ENCODE measurements around the gene RHBDL3. TPM values are rescaled to one million over a fixed set of nuclear protein-coding genes. Genes with fewer than 3 reads are reported as not detected.

RHBDL3 gene
- total RNA-seq, 4 donors from 2014 or later, result 0.52 to 2.2 (median 1.5) TPM

DNA sequence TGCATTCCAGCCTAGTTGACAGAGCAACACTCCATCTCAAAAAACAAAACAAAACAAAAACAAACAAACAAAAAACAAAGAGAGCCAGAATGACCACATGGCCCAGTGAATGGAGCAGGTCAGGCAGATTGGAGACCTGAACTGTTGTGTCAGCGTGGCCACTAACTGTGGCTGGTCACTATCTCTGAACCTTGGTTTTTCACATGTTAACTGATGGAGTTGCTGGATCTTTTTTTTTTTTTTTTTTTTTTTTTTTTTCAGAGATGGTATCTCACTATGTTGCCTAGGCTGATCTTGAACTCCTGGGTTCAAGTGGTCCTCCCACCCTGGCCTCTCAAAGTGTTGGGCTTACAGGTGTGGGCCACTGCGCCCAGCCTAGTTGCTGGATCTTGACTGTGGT, 31.8 kb downstream of the RHBDL3 start:
- WGBS, 2 donors (ENCODE audit: low coverage in 1 of 2), result 90 to 100% methylated on average over 1 of the region's 2 CpGs
- ATAC-seq, result no peak

DNA sequence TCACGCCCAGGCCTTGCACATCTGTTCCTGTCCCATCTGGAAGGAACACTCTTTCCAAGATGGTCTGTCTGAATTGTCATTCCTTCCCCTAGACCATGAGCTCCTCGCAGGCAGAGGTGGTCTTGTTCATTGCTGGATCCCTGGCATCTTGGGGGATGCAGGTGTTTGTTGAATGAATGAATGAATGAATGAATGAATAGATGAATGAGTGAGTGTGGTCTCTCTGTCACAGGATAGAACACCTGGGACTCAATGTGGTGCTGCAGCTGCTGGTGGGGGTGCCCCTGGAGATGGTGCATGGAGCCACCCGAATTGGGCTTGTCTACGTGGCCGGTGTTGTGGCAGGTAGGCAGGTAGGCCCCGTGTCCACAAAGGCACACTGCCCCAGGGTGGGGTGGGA, 32.2 kb downstream of the RHBDL3 start:
- Histone ChIP-seq H3K4me1 (peaks cover 0 to 14% (median 0%) of the 10 kb centered on the region in 3 donors), H3K4me3 (no peak overlapping the region), H3K27ac (no peak overlapping the region), H3K27me3 (no peaks in the 10 kb centered on the region), H3K9me3 (no peaks in the 10 kb centered on the region), H3K36me3 (no peaks in the 10 kb centered on the region)
- ATAC-seq, result no peak
- TF ChIP-seq, protein P1, sequence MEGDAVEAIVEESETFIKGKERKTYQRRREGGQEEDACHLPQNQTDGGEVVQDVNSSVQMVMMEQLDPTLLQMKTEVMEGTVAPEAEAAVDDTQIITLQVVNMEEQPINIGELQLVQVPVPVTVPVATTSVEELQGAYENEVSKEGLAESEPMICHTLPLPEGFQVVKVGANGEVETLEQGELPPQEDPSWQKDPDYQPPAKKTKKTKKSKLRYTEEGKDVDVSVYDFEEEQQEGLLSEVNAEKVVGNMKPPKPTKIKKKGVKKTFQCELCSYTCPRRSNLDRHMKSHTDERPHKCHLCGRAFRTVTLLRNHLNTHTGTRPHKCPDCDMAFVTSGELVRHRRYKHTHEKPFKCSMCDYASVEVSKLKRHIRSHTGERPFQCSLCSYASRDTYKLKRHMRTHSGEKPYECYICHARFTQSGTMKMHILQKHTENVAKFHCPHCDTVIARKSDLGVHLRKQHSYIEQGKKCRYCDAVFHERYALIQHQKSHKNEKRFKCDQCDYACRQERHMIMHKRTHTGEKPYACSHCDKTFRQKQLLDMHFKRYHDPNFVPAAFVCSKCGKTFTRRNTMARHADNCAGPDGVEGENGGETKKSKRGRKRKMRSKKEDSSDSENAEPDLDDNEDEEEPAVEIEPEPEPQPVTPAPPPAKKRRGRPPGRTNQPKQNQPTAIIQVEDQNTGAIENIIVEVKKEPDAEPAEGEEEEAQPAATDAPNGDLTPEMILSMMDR (IDR thresholded peaks at IDR 0.05), result no peak
- no peak for TF ChIP-seq POLR2A (IDR thresholded peaks at IDR 0.05)
- no peak for TF ChIP-seq EP300 (IDR thresholded peaks at IDR 0.05)
- no peak for TF ChIP-seq POLR2AphosphoS5 (IDR thresholded peaks at IDR 0.05)
- WGBS, 2 donors (ENCODE audit: low coverage in 1 of 2), result 90% methylated on average over 2 of the region's 6 CpGs; no CpG with 5 or more reads in 1 of the 2 donors

More for the DNA sequence above, 31.8 kb downstream of the RHBDL3 start:
- Histone ChIP-seq H3K36me3 (no peaks in the 10 kb centered on the region), H3K27me3 (no peaks in the 10 kb centered on the region), H3K4me3 (no peak overlapping the region), H3K4me1 (peaks cover 0 to 14% (median 0%) of the 10 kb centered on the region in 3 donors), H3K27ac (no peak overlapping the region), H3K9me3 (no peaks in the 10 kb centered on the region)
- TF ChIP-seq POLR2A (IDR thresholded peaks at IDR 0.05) (no peak), POLR2AphosphoS5 (IDR thresholded peaks at IDR 0.05) (no peak), EP300 (IDR thresholded peaks at IDR 0.05) (no peak)
- TF ChIP-seq, protein P1 (IDR thresholded peaks at IDR 0.05), result no peak

DNA sequence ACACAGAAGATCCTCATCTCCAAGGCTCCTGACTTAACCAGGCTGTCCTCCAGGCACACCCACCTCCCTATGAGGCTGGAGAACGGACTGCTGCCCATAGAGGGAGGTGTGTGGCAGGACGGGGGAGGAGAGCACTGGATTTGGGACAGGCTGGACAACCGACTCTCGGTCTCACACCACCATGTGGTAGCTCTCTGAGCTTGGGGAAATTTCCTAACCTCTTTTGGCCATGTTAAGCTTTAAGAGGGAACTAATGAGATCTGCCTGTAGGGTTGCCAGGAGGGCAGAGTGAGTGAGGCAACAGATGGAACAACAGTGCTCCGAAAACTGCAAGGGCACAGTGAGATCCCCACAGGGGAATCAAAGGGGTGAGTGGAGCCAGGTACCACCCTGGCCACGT, 32.7 kb downstream of the RHBDL3 start:
- TF ChIP-seq POLR2AphosphoS5 (IDR thresholded peaks at IDR 0.05) (peak; percentile 10), POLR2A (IDR thresholded peaks at IDR 0.05) (no peak), EP300 (IDR thresholded peaks at IDR 0.05) (no peak)
- TF ChIP-seq, protein P1 (IDR thresholded peaks at IDR 0.05), result no peak
- 67% methylated on average over 1 of the region's 6 CpGs; no CpG with 5 or more reads in 1 of the 2 donors for WGBS, 2 donors (ENCODE audit: low coverage in 1 of 2)
- ATAC-seq, result peak; percentile 55
- no peak overlapping the region for H3K4me3 ChIP-seq
- no peak overlapping the region for H3K27ac ChIP-seq
- no peaks in the 10 kb centered on the region for H3K9me3 ChIP-seq
- no peaks in the 10 kb centered on the region for H3K27me3 ChIP-seq
- peaks cover 0 to 14% (median 0%) of the 10 kb centered on the region in 3 donors for H3K4me1 ChIP-seq
- no peaks in the 10 kb centered on the region for H3K36me3 ChIP-seq

DNA sequence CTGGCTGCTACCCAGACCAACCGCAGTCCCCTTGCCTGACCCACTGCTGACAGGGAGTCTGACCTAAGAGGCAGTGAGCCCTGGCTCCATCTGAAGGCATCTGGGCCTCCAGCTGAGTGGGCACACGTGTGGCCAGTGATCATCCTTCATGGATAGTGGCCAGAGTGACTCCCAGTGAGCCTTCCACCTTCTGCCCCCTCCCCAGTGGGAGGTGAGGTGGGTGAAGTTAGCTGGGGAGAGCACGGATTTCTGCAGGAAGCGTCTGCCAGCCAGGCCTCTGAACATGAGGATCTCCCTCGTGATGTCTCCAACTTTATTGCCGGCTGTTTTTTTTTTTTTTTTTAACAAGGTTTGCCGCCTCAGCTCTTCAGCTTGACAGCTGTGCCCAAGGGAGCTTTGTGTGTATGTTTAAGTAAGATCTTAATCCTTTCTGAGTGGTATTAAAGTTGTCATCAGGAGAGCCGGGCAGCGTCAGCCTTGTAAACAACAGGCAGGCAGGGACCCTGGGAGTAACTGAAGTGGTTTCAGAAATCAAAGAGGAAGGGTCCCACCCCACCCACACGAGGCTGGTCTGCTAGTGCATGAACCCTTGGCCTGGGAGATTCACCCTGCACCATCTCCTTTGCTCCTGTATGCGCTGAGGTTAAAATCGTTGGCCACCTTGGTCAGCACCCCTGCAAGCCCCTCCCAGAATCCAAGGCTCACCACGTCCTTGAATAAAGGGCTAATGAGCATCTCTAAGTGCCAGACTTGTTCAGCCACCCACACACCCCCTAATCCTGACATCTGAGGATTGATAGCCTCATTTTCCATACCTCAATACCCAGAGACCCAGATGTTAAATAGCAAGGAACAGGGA, 33.3 kb downstream of the RHBDL3 start:
- Histone ChIP-seq H3K27me3 (no peaks in the 10 kb centered on the region), H3K9me3 (no peaks in the 10 kb centered on the region), H3K27ac (no peak overlapping the region), H3K4me3 (no peak overlapping the region), H3K36me3 (no peaks in the 10 kb centered on the region), H3K4me1 (peaks cover 0 to 14% (median 0%) of the 10 kb centered on the region in 3 donors)
- WGBS, 2 donors (ENCODE audit: low coverage in 1 of 2), result 47% methylated on average over 2 to 8 of the region's 13 CpGs
- no peak for ATAC-seq
- TF ChIP-seq, protein P1 (IDR thresholded peaks at IDR 0.05), result no peak
- peak; percentile 26 for TF ChIP-seq POLR2AphosphoS5 (IDR thresholded peaks at IDR 0.05)
- no peak for TF ChIP-seq EP300 (IDR thresholded peaks at IDR 0.05)
